GM18505 (cell line): Measurements from ENCODE around the gene EFCAB12.
"Not testable (repeated sequence)": the region's sequence is repeated elsewhere in the genome, so short reads cannot be mapped to it uniquely, and the experiment has no call there.

Source experiments
- ATAC-seq: cut with Tn5 transposase; IDR thresholded peaks from one replicate; pipeline ENCODE4 v1.9.1; 2021; ENCODE audit not compliant: unreplicated experiment
- POLR2A ChIP-seq: IDR thresholded peaks from 4 replicates; pipeline ENCODE4 v1.6.1; 2011; ENCODE audit warnings: borderline replicate concordance; ENCODE audit not compliant: insufficient read depth, insufficient read length; ENCODE audit errors: extremely low read depth

EFCAB12 gene

GRCh38 chr3:129421988-129422745, 6.3 kb downstream of the EFCAB12 start:
- TF ChIP-seq POLR2A, result no peak
- no peak for ATAC-seq

- ATAC-seq, result no peak
- TF ChIP-seq POLR2A, result no peak
Observed at GRCh38 chr3:129421236-129421883, 7.1 kb downstream of the EFCAB12 start.

DNA sequence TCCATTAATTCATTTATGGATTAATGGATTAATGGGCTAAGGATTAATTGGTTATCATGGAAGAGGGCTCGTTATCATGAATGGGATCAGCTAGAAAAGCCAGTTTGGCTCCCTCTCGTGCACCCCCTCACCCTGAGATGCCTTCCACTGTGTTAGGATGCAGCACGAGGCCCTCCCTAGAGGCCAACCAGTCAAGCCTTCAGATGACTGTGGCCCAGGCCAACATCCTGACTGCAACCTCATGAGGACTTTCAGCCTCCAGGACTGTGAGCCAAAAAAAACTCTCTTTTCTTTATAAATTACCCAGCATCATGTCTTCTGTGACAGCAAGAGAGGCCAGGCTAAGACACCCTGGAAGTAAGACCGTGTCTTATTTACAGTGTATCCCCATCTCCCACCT, 9.0 kb downstream of the EFCAB12 start:
- no peak for TF ChIP-seq POLR2A
- ATAC-seq, result no peak

DNA sequence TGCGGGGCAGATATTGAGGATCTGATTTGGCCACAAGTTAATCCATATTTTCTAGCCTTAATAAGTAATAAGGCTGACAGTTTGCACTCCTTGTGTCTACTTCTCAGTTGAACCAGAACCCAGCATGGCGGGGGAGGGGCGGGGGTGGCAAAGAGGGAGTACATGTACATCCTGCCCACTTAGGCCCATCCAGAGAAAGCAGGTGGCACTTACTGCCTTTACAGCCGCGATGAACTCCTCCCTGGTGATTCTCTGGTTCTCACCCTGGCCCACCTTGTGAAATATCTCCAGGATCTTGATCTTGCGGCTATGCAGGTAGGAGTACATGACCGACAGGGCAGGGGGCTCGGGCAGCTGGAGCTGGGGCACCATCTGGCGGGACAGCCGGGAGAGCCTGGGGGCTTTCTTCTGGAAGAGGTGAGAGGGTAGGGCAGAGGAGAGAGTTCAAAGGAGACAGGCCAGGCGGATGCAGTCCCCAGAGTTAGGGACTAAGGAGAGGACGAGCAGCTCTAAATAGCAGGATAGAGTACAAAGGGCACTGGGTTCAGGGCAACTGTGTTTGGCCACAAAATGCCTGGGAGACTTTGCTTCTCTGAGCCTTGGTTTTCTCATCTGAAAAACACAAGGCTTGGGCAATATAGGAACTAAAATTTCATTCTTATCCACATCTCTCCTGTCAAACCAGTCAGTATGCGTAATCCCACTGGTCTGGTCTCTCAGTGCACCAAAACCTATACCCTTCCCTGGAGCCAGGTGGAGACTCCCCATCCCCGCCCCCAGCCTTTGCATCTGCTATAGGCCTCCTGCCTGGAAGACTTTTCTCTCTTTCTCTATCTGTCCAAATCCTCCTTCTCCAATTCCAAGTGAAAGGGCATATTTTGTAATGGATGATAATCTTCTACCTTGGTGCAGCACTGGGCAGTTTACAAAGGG, 10.1 kb downstream of the EFCAB12 start:
- no peak for ATAC-seq
- no peak for TF ChIP-seq POLR2A

GRCh38 chr3:129417326-129417725, 11.1 kb downstream of the EFCAB12 start:
- no peak for ATAC-seq
- no peak for TF ChIP-seq POLR2A

GRCh38 chr3:129416415-129416814, 12.0 kb downstream of the EFCAB12 start:
- no peak for ATAC-seq
- TF ChIP-seq POLR2A, result no peak

DNA sequence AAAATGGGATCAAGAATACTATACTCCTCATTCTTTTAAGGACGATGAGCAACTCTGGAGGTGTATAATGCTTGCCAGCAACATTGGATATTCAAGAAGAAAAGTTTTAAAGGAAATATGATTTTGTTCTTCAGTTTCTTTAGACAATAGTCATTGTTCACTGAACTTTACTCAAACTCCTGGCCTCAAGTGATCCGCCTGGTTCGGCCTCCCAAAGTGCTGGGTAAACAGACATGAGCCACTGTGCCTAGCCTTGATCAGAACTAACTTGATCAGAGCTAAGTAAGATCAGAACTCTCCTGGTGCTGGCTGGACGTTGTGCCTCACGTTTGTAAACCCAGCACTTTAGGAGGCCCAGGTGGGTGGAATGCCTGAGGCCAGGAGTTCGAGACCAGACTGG, 12.6 kb downstream of the EFCAB12 start:
- no peak for TF ChIP-seq POLR2A

GRCh38 chr3:129415378-129415777, 13.1 kb downstream of the EFCAB12 start:
- no peak for TF ChIP-seq POLR2A
- ATAC-seq, result no peak

More for the DNA sequence above, 12.6 kb downstream of the EFCAB12 start:
- no peak for ATAC-seq

DNA sequence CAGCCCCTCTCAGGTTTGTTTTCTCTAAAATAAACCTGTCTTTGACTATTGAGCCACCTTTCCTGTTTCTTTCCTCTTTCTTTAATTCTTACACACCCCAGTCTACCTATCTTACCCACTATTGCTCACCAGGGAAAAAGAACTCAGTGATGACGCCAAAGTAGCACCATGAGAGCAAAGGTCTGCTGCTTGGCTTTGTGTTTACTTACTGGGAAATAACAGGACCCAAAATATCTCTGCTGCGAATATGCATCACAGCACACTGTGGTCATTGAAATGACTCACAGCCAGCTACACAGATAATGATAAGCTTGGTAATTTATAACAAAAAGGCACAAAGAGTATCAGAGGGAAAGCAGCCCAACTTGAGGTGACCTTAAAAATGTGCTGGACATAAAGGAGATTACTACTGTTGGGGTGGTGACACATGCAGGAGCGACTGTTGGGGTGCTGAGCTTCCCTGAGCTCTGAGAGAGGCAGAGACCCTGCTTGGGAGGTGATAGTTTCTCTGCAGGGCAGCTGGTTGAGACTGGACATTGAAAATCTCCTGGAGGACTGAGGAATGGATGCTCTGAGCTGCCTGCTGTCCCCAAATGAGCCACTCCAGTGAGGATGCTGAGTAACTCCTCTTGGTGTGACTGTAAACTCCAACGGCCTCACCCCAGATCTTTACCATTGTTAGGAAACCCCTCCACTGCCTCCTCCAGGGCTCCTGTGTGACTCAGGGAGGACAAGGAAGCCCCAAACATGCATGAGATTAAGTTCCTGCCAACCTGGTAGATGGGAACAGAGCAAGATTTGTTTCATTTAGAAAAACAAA, 14.5 kb downstream of the EFCAB12 start:
- TF ChIP-seq POLR2A, result no peak
- peak; percentile 81 for ATAC-seq

- not testable (repeated sequence) for ATAC-seq
Observed at GRCh38 chr3:129413238-129413637, 15.2 kb downstream of the EFCAB12 start.

- no peak for TF ChIP-seq POLR2A
- no peak for ATAC-seq
Observed at GRCh38 chr3:129412542-129413198, 15.8 kb downstream of the EFCAB12 start.

DNA sequence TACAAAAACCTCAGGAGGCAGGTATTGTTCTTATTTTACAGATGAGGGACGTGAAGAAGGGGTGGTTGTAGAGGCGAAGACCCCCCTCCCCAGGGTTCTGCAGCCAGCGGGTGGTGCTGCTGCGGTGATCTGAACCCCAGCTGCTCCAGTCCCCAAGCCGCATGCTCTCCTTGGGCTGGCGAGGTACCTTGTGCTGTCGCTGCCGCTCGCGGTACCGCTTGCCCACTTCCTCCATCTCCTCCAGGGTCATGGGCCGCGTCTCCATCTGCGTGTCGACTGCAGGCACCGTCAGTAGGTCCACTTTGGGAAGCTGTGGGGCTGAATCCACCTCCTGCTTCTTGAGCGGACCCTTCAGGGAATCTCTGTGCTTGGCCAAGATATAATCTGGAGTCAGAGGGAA, 17.5 kb downstream of the EFCAB12 start:
- no peak for ATAC-seq
- no peak for TF ChIP-seq POLR2A
